A549 (cell line): ENCODE data around the gene TMEM132D. TPM values are rescaled to one million over a fixed set of nuclear protein-coding genes. Genes with fewer than 3 reads are reported as not detected.

ENCODE experiments used
- ATAC-seq, 2 experiments: fragments of 200-7000 bp in 1 of 2; fragments of >200 bp in 1 of 2; cut with Nextera tagmentation in 1 of 2; cut with Tn5 transposase in 1 of 2; 3 replicates each; pipeline versions ENCODE4 v1.8.0 to v1.9.1; 2018 to 2020; ENCODE audit warnings: mild to moderate bottlenecking in 1 of 2, moderate library complexity in 1 of 2
- CTCF ChIA-PET: fragments of 300-600 bp; sonication (Branson Sonifier 250); formaldehyde crosslinking; extraction: SDS; loops from one replicate; lab custom pipeline; 2021; ENCODE audit warnings: antibody characterized with exemption, inconsistent platforms; lab: Yijun Ruan, JAX
- POLR2A ChIA-PET: fragments of 350-600 bp; formaldehyde crosslinking; extraction: SDS; loops from one replicate; lab custom pipeline; 2021; ENCODE audit warnings: antibody characterized with exemption, inconsistent platforms; lab: Yijun Ruan, JAX
- DNase-seq, 2 experiments: peaks; one replicate each; pipeline versions ENCODE4 v3.0.0 to v3.0.0-alpha.2; 2011 to 2016; ENCODE audit warnings: low read depth in 1 of 2, low spot score in 1 of 2
- FAIRE-seq: peaks from 2 replicates; lab custom pipeline; 2011; peaks lifted over from hg19 to GRCh38; lab: Jason Lieb, UNC
- H3K27ac ChIP-seq, 2 experiments: fragments of >200 bp; sonication (Bioruptor Twin); formaldehyde crosslinking; 3 replicates each; pipeline ENCODE4 v1.5.1; 2016 to 2017
- H3K4me1 ChIP-seq: fragments of >200 bp; sonication (Bioruptor Twin); formaldehyde crosslinking; 3 replicates; pipeline ENCODE4 v1.6.1; 2016
- H3K4me2 ChIP-seq: fragments of >200 bp; sonication (Bioruptor Twin); formaldehyde crosslinking; 3 replicates; pipeline ENCODE4 v1.6.1; 2016
- H3K4me3 ChIP-seq: fragments of >200 bp; sonication (Bioruptor Twin); formaldehyde crosslinking; 3 replicates; pipeline ENCODE4 v1.5.1; 2016
- H3K9me3 ChIP-seq: fragments of >200 bp; sonication (Bioruptor Twin); formaldehyde crosslinking; 3 replicates; pipeline ENCODE4 v1.6.1; 2016
- ATOH8 ChIP-seq: fragments of 250-450 bp; sonication (Bioruptor Pico); IDR thresholded peaks from 2 replicates; pipeline ENCODE4 v1.5.0; 2020; ENCODE audit warnings: low read depth, mild to moderate bottlenecking, moderate library complexity
- BHLHE40 ChIP-seq: IDR thresholded peaks from 2 replicates; pipeline ENCODE4 v1.6.1; 2012; ENCODE audit warnings: low read depth, low read length, inconsistent platforms
- CBX2 ChIP-seq: fragments of 200-600 bp; sonication (generic); IDR thresholded peaks from 2 replicates; pipeline ENCODE4 v1.6.1; 2016; ENCODE audit warnings: low read depth, mild to moderate bottlenecking, borderline replicate concordance
- CBX8 ChIP-seq: fragments of 200-600 bp; sonication (generic); IDR thresholded peaks from 2 replicates; pipeline ENCODE4 v1.6.1; 2016
- CEBPB ChIP-seq, 2 experiments: fragments of >200 bp in 1 of 2; sonication (Bioruptor Twin) in 1 of 2; formaldehyde crosslinking in 1 of 2; IDR thresholded peaks; 2 replicates each; pipeline ENCODE4 v1.6.1; 2012 to 2016
- CHD2 ChIP-seq: fragments of 150-350 bp; IDR thresholded peaks from 2 replicates; pipeline ENCODE4 v1.6.1; 2014; ENCODE audit warnings: low read length; ENCODE audit not compliant: partially characterized antibody
- CHD4 ChIP-seq: fragments of 200-600 bp; sonication (generic); IDR thresholded peaks from 2 replicates; pipeline ENCODE4 v1.6.1; 2016; ENCODE audit warnings: antibody characterized with exemption, mild to moderate bottlenecking, borderline replicate concordance
- CTCF ChIP-seq: fragments of >200 bp; sonication (Bioruptor Twin); formaldehyde crosslinking; IDR thresholded peaks from 3 replicates; pipeline ENCODE4 v1.5.1; 2016
- EHMT2 ChIP-seq: fragments of 200-600 bp; sonication (generic); IDR thresholded peaks from 2 replicates; pipeline ENCODE4 v1.6.1; 2016; ENCODE audit warnings: antibody characterized with exemption, low read depth, mild to moderate bottlenecking, moderate library complexity
- ESRRA ChIP-seq: fragments of 150-350 bp; IDR thresholded peaks from 2 replicates; pipeline ENCODE4 v1.6.1; 2014; ENCODE audit warnings: mild to moderate bottlenecking, low read length, borderline replicate concordance
- FOSB ChIP-seq: fragments of 250-450 bp; sonication (Bioruptor Pico); IDR thresholded peaks from 2 replicates; pipeline ENCODE4 v1.5.0; 2020; ENCODE audit warnings: mild to moderate bottlenecking, moderate library complexity
- HES2 ChIP-seq: fragments of >200 bp; sonication (Bioruptor Twin); formaldehyde crosslinking; IDR thresholded peaks from 2 replicates; pipeline ENCODE4 v1.6.1; 2016
- HEYL ChIP-seq: fragments of 250-450 bp; sonication (Bioruptor Pico); IDR thresholded peaks from 2 replicates; pipeline ENCODE4 v1.8.0; 2021; ENCODE audit warnings: mild to moderate bottlenecking, moderate library complexity
- HMGXB4 ChIP-seq: fragments of 250-450 bp; sonication (Bioruptor Pico); IDR thresholded peaks from 2 replicates; pipeline ENCODE4 v1.5.0; 2021; ENCODE audit warnings: mild to moderate bottlenecking, moderate library complexity, borderline replicate concordance
- HOXB13 ChIP-seq: fragments of 250-450 bp; sonication (Bioruptor Pico); IDR thresholded peaks from 2 replicates; pipeline ENCODE4 v1.5.0; 2020; ENCODE audit warnings: low read depth, mild to moderate bottlenecking, moderate library complexity
- JUNB ChIP-seq: fragments of >200 bp; sonication (Bioruptor Twin); formaldehyde crosslinking; IDR thresholded peaks from 2 replicates; pipeline ENCODE4 v1.6.1; 2016
- KDM5A ChIP-seq: fragments of 200-600 bp; sonication (generic); IDR thresholded peaks from 2 replicates; pipeline ENCODE4 v1.6.1; 2016; ENCODE audit warnings: antibody characterized with exemption, mild to moderate bottlenecking
- MAX ChIP-seq: IDR thresholded peaks from 2 replicates; pipeline ENCODE4 v1.6.1; 2012
- MYC ChIP-seq: IDR thresholded peaks from 2 replicates; pipeline ENCODE4 v1.6.1; 2012; ENCODE audit warnings: mild to moderate bottlenecking, inconsistent platforms, low read length, improper control_type of control experiment, borderline replicate concordance
- NFE2L2 ChIP-seq: fragments of 150-350 bp; conservative IDR thresholded peaks from 2 replicates; pipeline ENCODE4 v1.6.1; 2014; ENCODE audit warnings: low read length
- NR3C1 ChIP-seq: fragments of >200 bp; sonication (Bioruptor Twin); formaldehyde crosslinking; IDR thresholded peaks from 3 replicates; pipeline ENCODE4 v1.6.1; 2017
- POLR2A ChIP-seq: IDR thresholded peaks from 2 replicates; pipeline ENCODE4 v1.6.1; 2012; ENCODE audit warnings: mild to moderate bottlenecking, low read length
- RARB ChIP-seq: fragments of 250-450 bp; sonication (Bioruptor Pico); IDR thresholded peaks from 2 replicates; pipeline ENCODE4 v1.8.0; 2021; ENCODE audit warnings: mild to moderate bottlenecking, moderate library complexity
- RFX5 ChIP-seq: fragments of 450-650 bp; IDR thresholded peaks from 2 replicates; pipeline ENCODE4 v1.7.1; 2014; ENCODE audit warnings: antibody characterized with exemption, mild to moderate bottlenecking, moderate library complexity
- RNF2 ChIP-seq: fragments of 200-600 bp; sonication (generic); IDR thresholded peaks from 2 replicates; pipeline ENCODE4 v1.6.1; 2016; ENCODE audit warnings: low read depth, mild to moderate bottlenecking, antibody characterized with exemption, moderate library complexity, borderline replicate concordance
- SMC3 ChIP-seq: fragments of >200 bp; sonication (Bioruptor Twin); formaldehyde crosslinking; IDR thresholded peaks from 3 replicates; pipeline ENCODE4 v1.6.1; 2018; ENCODE audit warnings: inconsistent platforms
- TFCP2L1 ChIP-seq: fragments of 250-450 bp; sonication (Bioruptor Pico); IDR thresholded peaks from 2 replicates; pipeline ENCODE4 v1.5.0; 2021; ENCODE audit warnings: mild to moderate bottlenecking
- TP53 ChIP-seq: fragments of 250-450 bp; sonication (Bioruptor Pico); IDR thresholded peaks from 2 replicates; pipeline ENCODE4 v1.5.0; 2021; ENCODE audit warnings: mild to moderate bottlenecking, moderate library complexity
- ZFP36 ChIP-seq: fragments of 450-650 bp; IDR thresholded peaks from 2 replicates; pipeline ENCODE4 v1.6.1; 2014; ENCODE audit warnings: borderline replicate concordance; ENCODE audit not compliant: partially characterized antibody
- ZSCAN20 ChIP-seq: fragments of 250-450 bp; sonication (Bioruptor Pico); IDR thresholded peaks from 2 replicates; pipeline ENCODE4 v1.8.0; 2022; ENCODE audit warnings: mild to moderate bottlenecking, moderate library complexity
- WGBS: methylation state at CpG from one replicate; pipeline ENCODE4 v1.1.6; 2017; ENCODE audit errors: missing lambda C conversion rate; 5-methylcytosine and 5-hydroxymethylcytosine counted together
- polyA plus RNA-seq, 4 experiments: library from polyadenylated mRNA; depleted of rRNA in 3 of 4; stranded (reverse); fragments of >200 nt; fragmentation: RNase III in 1 of 4; extraction: RNeasy Plus Mini Kit Qiagen cat#74134 plus additional on column Dnase treatment in 1 of 4; gene quantifications; 2 replicates in 3 of 4; 3 replicates in 1 of 4; pipeline ENCODE4 v1.2.3, GENCODE V29; 2011 to 2017

The TMEM132D gene
- polyA plus RNA-seq, 2 of the 4 experiments (the other 2 are of a cell fraction), result not detected

GRCh38 chr12:129304529-129304928 lies 599.3 kb downstream of the TMEM132D start:
- Histone ChIP-seq H3K4me1 (no peaks in the 10 kb centered on the region), H3K9me3 (no peaks in the 10 kb centered on the region; the same call in 2 of the 3 replicates), H3K27ac (no peak overlapping the region), H3K4me2 (no peak overlapping the region), H3K4me3 (no peak overlapping the region)
- FAIRE-seq, result no peak
- 15% methylated on average over 7 of the region's 7 CpGs for WGBS
- ATAC-seq, result no peak
- ChIA-PET POLR2A (no interaction called here), CTCF (no interaction called here)
- DNase-seq, result no peak
- no peak for TF ChIP-seq TFCP2L1
- TF ChIP-seq FOSB (CRISPR knock-in tag), result no peak
- no peak for TF ChIP-seq NR3C1
- no peak for TF ChIP-seq HES2
- TF ChIP-seq CBX2, result no peak
- TF ChIP-seq ESRRA, result no peak
- TF ChIP-seq ZSCAN20 (CRISPR knock-in tag), result no peak
- TF ChIP-seq CHD2, result no peak
- TF ChIP-seq CBX8, result no peak
- TF ChIP-seq HEYL, result no peak
- TF ChIP-seq, all 56 proteins: peak for 0

GRCh38 chr12:129300011-129300410 lies 603.8 kb downstream of the TMEM132D start:
- WGBS, result 3% methylated on average over 8 of the region's 8 CpGs
- ATAC-seq, result no peak
- CTCF ChIA-PET, result no interaction called here

GRCh38 chr12:129298921-129299320 lies 604.9 kb downstream of the TMEM132D start:
- 5% methylated on average over 4 of the region's 5 CpGs for WGBS

More at GRCh38 chr12:129300011-129300410, 603.8 kb downstream of the TMEM132D start:
- Histone ChIP-seq H3K4me1 (no peaks in the 10 kb centered on the region), H3K4me2 (no peak overlapping the region), H3K4me3 (no peak overlapping the region), H3K27ac (no peak overlapping the region), H3K9me3 (no peaks in the 10 kb centered on the region; the same call in 2 of the 3 replicates)
- POLR2A ChIA-PET, result no interaction called here
- DNase-seq (no peak), FAIRE-seq (no peak)
- no peak for TF ChIP-seq BHLHE40
- no peak for TF ChIP-seq HMGXB4 (CRISPR knock-in tag)

GRCh38 chr12:129296671-129297070 lies 607.2 kb downstream of the TMEM132D start:
- Histone ChIP-seq H3K4me3 (no peak overlapping the region), H3K27ac (no peak overlapping the region), H3K4me1 (no peaks in the 10 kb centered on the region), H3K4me2 (no peak overlapping the region), H3K9me3 (no peaks in the 10 kb centered on the region; the same call in 2 of the 3 replicates)
- no peak for FAIRE-seq
- no peak for DNase-seq
- ATAC-seq, result no peak
- ChIA-PET CTCF (interaction anchor here (1.2 kb wide), 1 partner anchor 9 kb away, joined by 3 read pairs; no protein-coding TSS in a partner anchor), POLR2A (no interaction called here)
- TF ChIP-seq TP53 (CRISPR knock-in tag) (no peak), MAX (no peak), POLR2A (no peak), MYC (no peak), NFE2L2 (no peak), CHD2 (no peak), SMC3 (no peak), KDM5A (no peak), RNF2 (no peak), HOXB13 (CRISPR knock-in tag) (no peak), RFX5 (no peak), ATOH8 (CRISPR knock-in tag) (no peak), RARB (no peak), EHMT2 (no peak), CEBPB (IDR thresholded peaks at IDR 0.05) (no peak), JUNB (no peak), CTCF (no peak), ZFP36 (no peak)

More at GRCh38 chr12:129298921-129299320, 604.9 kb downstream of the TMEM132D start:
- ChIA-PET POLR2A (no interaction called here), CTCF (interaction anchor here (0.6 kb wide), 1 partner anchor 119 kb away, joined by 3 read pairs; no protein-coding TSS in a partner anchor)
- H3K4me3 ChIP-seq, result no peak overlapping the region
- TF ChIP-seq ESRRA, result no peak
- no peak for TF ChIP-seq CHD4
- no peak for TF ChIP-seq SMC3
- no peak for TF ChIP-seq HOXB13 (CRISPR knock-in tag)
- no peak overlapping the region for H3K4me2 ChIP-seq
- no peaks in the 10 kb centered on the region; the same call in 2 of the 3 replicates for H3K9me3 ChIP-seq
- ATAC-seq (no peak), FAIRE-seq (no peak), DNase-seq (no peak)
- no peak overlapping the region for H3K27ac ChIP-seq
- no peaks in the 10 kb centered on the region for H3K4me1 ChIP-seq
